Measurements from ENCODE around the gene ERC1.

Gene ERC1

GRCh38 chr12:1369460-1369859 lies 378.4 kb downstream of the ERC1 start:
- DNase-seq: no peak

DNA sequence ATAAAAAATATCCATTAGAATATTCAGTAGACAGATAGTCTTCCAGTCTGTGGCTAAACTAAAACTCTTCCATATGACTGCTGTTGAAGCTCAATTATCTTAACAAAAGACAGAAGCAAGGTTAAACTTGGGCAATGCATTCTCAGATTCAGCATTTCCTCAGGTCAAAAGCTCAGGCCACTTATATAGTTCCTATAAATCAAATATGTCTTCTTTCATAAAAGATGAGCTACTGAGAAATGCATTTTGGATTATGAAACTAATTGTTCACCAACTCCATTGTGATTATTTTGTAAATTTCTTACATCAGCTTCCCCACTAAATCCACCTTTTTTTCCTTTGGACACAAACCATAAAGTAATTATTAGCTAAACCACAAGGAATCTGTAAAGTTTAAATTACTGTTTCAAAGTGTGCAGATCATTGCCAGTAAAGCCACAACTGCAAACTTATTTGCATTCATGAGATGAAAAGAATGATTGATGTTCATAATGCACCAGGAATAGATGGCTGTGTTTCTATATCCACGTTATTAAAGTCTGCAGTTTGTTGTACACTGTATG lies 379.0 kb downstream of the ERC1 start:
- no peak for DNase-seq

DNA sequence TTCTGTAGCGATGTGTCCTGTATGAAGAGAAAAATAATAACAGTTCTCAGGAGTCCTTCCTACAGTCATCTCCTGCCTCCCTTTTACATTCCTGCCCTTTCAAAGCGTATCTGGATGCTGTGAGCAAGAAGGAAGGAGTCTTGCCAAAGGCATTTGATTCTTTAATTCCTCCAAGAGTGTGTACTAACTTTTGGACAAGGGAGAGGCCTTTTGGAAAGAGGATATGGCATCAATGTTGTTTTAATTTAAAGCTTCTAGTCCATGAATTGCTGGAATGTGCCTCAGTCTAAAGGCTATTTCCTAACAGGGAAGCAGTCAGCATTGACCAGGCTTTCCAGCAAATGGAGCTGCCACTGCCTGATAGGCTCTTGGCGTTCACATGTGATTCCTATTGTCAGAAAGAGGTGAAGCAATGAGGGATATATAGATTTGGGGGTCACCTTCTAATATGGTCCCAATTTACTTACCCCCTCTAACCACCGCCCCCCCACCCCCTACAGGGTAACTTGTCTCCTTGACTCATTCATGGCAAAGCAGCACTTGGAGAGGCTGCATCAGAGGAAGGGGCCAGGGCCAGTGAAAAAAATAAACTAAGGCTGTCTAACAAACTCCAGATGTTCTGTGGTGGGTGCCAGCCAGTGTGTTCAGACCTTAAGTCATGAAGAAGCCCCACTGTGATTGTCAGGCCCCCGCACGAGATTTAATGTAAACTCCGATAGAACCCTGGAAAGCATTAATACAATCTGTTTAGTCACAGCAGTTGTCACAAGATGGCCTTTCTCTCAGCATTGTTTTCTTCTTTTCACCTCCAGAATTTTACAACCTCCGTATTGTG lies 383.1 kb downstream of the ERC1 start:
- DNase-seq: no peak

DNA sequence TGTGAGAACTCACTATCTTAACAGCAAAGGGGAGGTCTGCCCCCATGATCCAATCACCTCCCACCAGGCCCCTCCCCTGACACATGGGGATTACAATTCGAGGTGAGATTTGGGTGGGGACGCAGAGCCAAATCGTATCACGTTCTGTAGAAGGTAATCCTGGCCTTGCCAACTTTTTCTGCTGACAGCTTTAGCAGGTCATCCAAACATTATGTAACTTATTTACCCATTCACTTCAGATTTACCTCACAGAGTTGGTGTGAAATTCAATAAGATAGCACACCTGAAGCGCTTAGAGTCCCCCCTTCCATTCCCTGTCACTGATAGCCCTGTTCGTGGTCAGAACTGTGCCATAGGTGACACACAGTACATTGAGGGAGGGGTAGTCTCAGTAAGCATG lies 384.3 kb downstream of the ERC1 start:
- DNase-seq: no peak

DNA sequence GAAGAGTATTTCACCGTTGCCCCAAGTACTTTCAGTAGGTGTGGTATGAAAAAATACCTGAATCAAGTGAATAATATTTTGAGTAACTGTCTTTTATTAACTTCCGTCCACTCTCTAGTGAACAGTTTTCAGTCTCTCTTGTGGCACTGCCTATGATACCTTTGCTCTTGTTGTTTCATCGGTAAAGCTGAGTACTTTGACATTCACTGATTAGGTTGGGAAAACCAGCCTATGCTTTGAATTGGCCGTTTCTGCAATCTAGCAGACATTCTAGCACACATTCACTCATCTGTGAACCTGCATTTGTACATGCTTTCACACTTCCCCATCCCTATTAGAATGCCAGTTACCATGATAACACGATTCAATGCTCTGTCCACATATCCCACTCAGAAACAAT lies 386.1 kb downstream of the ERC1 start:
- DNase-seq: no peak

DNA sequence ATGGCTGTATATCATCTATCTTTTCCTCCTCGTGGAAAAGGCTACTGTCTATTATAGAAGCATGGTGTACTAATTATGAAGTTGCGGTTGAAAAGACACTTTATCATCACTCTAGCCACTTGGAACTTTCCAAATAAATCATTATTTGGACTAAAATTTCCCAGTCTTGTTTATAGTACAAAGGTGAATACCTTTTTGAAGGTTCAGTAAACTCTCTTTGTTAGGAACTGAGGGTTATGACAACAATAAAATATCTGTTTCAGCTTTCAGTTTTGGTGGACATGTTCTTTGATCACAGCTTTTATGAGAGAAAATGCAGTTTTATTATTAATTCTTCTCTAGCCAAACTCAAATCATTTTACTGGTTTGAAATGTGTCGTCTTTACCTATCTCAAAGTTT lies 386.7 kb downstream of the ERC1 start:
- no peak for DNase-seq

GRCh38 chr12:1380171-1380851 lies 389.3 kb downstream of the ERC1 start:
- no peak for DNase-seq

GRCh38 chr12:1382151-1382550 lies 391.1 kb downstream of the ERC1 start:
- DNase-seq: no peak

GRCh38 chr12:1382826-1383225 lies 391.8 kb downstream of the ERC1 start:
- no peak for DNase-seq

GRCh38 chr12:1383758-1384157 lies 392.7 kb downstream of the ERC1 start:
- no peak for DNase-seq

DNA sequence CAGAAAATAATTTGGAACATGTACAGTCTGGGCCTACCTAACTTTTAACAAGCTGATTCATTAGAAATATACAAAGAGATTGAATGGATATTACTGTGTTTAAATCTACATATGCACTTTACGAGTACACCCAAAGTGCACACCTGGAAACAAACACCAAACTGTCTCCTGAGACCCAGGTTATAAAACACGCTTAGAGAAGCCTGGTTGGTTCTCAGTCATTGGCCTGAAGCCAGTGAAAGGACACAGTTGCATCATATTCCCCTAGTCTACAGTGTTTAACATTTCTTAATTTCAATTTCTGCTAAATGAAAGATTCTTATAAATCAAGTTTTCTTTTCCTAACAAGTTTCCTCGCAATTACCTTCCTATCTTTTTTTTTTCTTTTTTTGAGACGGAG lies 393.9 kb downstream of the ERC1 start:
- no peak for DNase-seq

GRCh38 chr12:1391722-1392121 lies 400.7 kb downstream of the ERC1 start:
- peak; percentile 5 to 13 for DNase-seq

DNA sequence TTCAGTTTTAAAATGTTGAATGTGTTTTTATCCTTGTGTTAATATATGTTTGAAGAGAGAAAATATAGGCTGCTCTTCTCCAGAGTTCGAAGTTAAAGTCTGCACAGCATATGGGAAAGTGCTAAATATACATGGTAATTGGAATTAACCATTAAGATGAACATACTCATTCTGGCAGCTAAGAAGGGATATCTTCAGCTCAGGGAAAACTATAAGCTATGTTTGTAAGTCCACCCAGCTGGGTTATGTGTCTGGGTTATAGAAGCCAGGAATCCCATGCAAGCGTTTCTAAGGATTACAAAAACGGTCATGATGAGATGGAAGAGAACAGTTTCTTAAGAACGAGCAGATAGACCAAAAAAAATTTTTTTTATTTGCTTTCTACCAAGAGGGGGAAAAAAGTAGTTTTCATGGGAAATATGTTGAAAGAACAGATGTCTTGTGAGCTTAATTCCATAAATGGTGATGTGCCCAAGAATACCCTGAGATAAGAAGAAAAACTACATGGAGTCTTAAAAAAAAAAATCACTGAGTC lies 404.5 kb downstream of the ERC1 start:
- DNase-seq: no peak

GRCh38 chr12:1398673-1399072 lies 407.6 kb downstream of the ERC1 start:
- peak in 1 of 2 experiments; percentile 9 for DNase-seq

DNA sequence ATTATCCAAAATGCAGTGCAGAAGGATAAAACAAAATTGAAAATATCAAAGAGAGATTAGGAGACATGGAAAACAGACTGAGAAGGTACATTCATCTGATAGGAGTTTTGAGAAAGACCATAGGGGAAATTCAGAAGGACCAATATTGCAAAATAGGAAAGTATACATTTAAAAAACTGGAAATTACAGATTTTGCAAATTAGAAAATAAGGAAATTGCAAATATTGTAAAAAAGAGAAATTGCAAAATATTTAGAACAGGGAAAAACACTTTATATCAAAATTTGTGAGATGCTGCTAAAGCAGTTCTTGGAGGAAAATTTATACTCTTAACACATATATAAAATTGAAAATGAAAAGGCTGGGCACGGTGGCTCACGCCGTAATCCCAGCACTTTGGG lies 410.9 kb downstream of the ERC1 start:
- no peak for DNase-seq

GRCh38 chr12:1403417-1403816 lies 412.4 kb downstream of the ERC1 start:
- DNase-seq: no peak

DNA sequence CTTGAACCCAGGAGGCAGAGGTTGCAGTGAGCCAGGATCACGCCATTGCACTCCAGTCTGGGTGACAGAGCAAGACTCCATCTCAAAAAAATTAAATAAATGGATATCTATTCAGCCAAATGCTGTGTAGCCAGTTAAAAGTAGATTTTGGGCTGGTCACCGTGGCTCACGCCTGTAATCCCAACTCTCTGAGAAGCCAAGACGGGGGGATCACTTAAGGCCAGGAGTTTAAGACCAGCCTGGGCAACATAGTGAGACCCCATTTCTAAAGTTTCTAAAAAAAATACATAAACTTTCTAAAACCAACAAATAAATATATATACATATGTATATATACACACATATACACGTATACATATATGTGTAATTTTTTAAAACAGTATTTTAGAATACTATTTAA lies 414.6 kb downstream of the ERC1 start:
- no peak for DNase-seq

GRCh38 chr12:1410794-1411193 lies 419.8 kb downstream of the ERC1 start:
- no peak for DNase-seq

- no peak for DNase-seq
These were observed 422.9 kb downstream of the ERC1 start for GRCh38 chr12:1413930-1414329.

- DNase-seq: no peak
These were observed 427.1 kb downstream of the ERC1 start for GRCh38 chr12:1418144-1418543.

DNA sequence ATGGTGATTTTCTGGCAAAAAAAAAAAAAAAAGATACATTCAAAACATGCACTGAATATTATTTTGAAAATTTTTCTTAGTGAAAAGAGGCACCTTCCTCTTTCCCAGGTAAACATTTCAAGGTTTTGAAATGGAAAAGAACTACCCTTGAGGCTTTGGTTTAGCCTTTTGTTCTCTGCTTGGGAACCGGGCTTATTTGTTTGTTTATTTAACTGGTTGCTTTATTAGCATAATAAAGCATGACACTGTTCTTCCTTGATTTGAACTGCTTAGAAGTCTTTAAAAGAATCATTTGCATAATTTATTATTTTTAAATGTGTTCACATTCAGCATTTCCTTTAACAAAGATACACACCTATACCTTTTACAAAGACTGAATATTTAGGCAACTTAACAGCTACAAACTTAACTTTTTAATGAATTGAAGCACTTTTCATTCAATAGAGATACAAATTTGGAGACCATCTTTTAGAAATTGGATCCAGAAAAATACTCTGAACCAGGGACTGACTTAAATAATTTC lies 428.9 kb downstream of the ERC1 start:
- DNase-seq: no peak

DNA sequence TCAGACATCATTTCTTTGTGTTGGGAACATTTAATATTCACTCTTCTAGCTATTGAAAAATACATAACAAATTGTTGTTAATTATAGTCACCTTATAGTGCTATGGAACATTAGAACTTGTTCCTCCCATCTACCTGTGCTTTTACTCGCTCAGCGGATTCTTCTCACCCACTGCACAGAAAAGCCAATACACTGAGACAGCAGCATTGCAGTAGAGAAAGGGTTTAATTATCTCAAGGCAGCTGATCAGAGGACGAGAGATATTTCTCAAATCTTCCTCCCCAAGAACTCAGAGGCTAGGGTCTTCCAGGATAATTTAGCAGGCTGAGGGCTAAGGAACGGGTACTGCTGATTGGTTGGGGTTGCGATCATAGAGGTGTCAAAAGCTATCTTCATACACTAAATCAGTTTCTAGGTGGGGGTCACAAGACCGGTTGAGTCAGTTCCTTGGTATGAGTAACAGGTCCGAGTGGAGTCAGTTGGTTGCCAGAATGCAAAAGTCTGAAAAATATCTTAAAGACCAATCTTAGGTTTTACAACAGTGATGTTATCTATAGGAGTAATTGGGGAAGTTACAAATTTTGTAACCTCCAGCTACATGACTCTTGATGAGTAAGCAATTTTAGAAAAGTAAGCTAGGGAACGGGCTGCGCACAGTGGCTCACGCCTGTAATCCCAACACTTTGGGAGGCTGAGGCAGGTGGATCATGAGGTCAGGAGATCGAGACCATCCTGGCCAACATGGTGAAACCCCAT lies 430.2 kb downstream of the ERC1 start:
- no peak for DNase-seq
